Adrenal gland (tissue), 12 donors: ENCODE data around the gene APOB. TPM values are rescaled to one million over a fixed set of nuclear protein-coding genes. Genes with fewer than 3 reads are reported as not detected.

ENCODE experiments used
- polyA plus RNA-seq, 3 donors: library from polyadenylated mRNA; stranded (reverse); fragments of 200-250 nt in 2 of 3; fragments of 350-450 nt in 1 of 3; fragmentation: Illumina TruSeq in 1 of 3; extraction: RNeasy Lipid Tissue Mini Kit (QIAGEN cat#74804) in 1 of 3; gene quantifications; one replicate each; pipeline ENCODE4 v1.2.3, GENCODE V29; 2013 to 2014
- total RNA-seq, 9 donors: library from RNA; depleted of rRNA in 4 of 9; stranded (reverse); fragments of >200 nt in 4 of 9; fragments of 120-200 nt in 1 of 9; fragmentation: NEBNext Ultra II Directional in 1 of 9; extraction: Animal tissue kit (Norgen Biotek cat#: 25700) in 1 of 9; gene quantifications; one replicate each; pipeline versions ENCODE4 v1.1.0 to v1.2.4, GENCODE V29; 2013 to 2023
- donor health status: healthy with polysubstance abuse.
- donor health status: Bipolar disorder and iron deficiency.
- donor health status: DM: yes; HTN: yes; CAD: no.
- donor health status: DM: no; HTN: no; CAD: no.
- donor health status: DM: no; HTN: no; CAD: no.
- donor health status: DM: yes; HTN: yes; CAD: no.

Gene APOB
- total and polyA plus RNA-seq, 12 donors, result under 0.01 to 1.9 (median 0.16) TPM; not detected in 1

Other genes with a start within 250 kb of the APOB start
- 10 to 100 TPM; 16.8 to 64.9 (median 31.5) TPM for gene LDAH, start 221.0 kb downstream of the APOB start, total RNA-seq
- 10 to 100 TPM in 1 of 3 donors, 1 to 10 TPM in 2; 7.0 to 51.7 (median 7.0) TPM for gene LDAH, start 221.0 kb downstream of the APOB start, polyA plus RNA-seq
- under 1 TPM in 1 of 9 donors, not detected in 8; 0.11 TPM for gene TDRD15, start 79.9 kb upstream of the APOB start, total RNA-seq
- not detected for gene TDRD15, start 79.9 kb upstream of the APOB start, polyA plus RNA-seq